Panc1 (cell line): Measurements from ENCODE around the gene ITPA.
"Not testable (repeated sequence)": the region's sequence is repeated elsewhere in the genome, so short reads cannot be mapped to it uniquely, and the experiment has no call there.

Source experiments
- TF ChIP-seq, protein P1 (sequence below): fragments of 450-650 bp; IDR thresholded peaks from 2 replicates; pipeline ENCODE4 v1.5.1; 2017; ENCODE audit warnings: mild to moderate bottlenecking
- TF ChIP-seq, protein P2 (sequence below), 2 experiments: IDR thresholded peaks; 2 replicates each; pipeline ENCODE4 v1.6.1; 2011 to 2012; ENCODE audit warnings: low read depth in 2 of 2, control low read depth in 1 of 2, low read length in 1 of 2, mild to moderate bottlenecking in 1 of 2, moderate library complexity in 1 of 2; ENCODE audit not compliant: insufficient read depth in 1 of 2

DNA sequence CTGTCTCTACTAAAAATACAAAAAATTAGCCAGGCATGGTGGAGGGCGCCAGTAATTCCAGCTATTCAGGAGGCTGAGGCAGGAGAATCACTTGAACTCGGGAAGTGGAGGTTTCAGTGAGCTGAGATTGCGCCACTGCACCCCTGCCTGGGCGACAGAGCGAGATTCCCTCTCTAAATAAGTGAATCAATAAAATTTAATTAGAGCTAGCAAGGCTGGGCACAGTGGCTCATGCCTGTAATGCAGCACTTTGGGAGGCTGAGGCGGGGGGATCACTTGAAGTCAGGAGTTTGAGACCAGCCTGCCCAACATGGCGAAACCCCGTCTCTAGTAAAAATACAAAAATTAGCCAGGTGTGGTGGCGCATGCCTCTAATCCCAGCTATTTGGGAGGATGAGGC, 21.4 kb upstream of the ITPA start:
- TF ChIP-seq, protein P1, sequence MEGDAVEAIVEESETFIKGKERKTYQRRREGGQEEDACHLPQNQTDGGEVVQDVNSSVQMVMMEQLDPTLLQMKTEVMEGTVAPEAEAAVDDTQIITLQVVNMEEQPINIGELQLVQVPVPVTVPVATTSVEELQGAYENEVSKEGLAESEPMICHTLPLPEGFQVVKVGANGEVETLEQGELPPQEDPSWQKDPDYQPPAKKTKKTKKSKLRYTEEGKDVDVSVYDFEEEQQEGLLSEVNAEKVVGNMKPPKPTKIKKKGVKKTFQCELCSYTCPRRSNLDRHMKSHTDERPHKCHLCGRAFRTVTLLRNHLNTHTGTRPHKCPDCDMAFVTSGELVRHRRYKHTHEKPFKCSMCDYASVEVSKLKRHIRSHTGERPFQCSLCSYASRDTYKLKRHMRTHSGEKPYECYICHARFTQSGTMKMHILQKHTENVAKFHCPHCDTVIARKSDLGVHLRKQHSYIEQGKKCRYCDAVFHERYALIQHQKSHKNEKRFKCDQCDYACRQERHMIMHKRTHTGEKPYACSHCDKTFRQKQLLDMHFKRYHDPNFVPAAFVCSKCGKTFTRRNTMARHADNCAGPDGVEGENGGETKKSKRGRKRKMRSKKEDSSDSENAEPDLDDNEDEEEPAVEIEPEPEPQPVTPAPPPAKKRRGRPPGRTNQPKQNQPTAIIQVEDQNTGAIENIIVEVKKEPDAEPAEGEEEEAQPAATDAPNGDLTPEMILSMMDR = not testable (repeated sequence)
- TF ChIP-seq, protein P2, sequence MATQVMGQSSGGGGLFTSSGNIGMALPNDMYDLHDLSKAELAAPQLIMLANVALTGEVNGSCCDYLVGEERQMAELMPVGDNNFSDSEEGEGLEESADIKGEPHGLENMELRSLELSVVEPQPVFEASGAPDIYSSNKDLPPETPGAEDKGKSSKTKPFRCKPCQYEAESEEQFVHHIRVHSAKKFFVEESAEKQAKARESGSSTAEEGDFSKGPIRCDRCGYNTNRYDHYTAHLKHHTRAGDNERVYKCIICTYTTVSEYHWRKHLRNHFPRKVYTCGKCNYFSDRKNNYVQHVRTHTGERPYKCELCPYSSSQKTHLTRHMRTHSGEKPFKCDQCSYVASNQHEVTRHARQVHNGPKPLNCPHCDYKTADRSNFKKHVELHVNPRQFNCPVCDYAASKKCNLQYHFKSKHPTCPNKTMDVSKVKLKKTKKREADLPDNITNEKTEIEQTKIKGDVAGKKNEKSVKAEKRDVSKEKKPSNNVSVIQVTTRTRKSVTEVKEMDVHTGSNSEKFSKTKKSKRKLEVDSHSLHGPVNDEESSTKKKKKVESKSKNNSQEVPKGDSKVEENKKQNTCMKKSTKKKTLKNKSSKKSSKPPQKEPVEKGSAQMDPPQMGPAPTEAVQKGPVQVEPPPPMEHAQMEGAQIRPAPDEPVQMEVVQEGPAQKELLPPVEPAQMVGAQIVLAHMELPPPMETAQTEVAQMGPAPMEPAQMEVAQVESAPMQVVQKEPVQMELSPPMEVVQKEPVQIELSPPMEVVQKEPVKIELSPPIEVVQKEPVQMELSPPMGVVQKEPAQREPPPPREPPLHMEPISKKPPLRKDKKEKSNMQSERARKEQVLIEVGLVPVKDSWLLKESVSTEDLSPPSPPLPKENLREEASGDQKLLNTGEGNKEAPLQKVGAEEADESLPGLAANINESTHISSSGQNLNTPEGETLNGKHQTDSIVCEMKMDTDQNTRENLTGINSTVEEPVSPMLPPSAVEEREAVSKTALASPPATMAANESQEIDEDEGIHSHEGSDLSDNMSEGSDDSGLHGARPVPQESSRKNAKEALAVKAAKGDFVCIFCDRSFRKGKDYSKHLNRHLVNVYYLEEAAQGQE (IDR thresholded peaks at IDR 0.05; ENCODE audit: insufficient read depth in 1 of 2, low read depth in 2 of 2, low read length in 1 of 2) = not testable (repeated sequence)
